T-cell (primary cell): ENCODE data around the gene SH3RF3. TPM values are rescaled to one million over a fixed set of nuclear protein-coding genes. Genes with fewer than 3 reads are reported as not detected.
"Not testable (repeated sequence)": the region's sequence is repeated elsewhere in the genome, so short reads cannot be mapped to it uniquely, and the experiment has no call there.

ENCODE experiments used
- ATAC-seq, 4 experiments: fragments of 200-7000 bp in 3 of 4; fragments of 150-1000 bp in 1 of 4; cut with Tn5 transposase; replicated peaks in 1 of 4; 1 replicate in 3 of 4; 2 replicates in 1 of 4; pipeline ENCODE4 v1.10.0; 2021; ENCODE audit warnings: moderate library complexity in 3 of 4, mild to moderate bottlenecking in 2 of 4, moderate number of reproducible peaks in 1 of 4
- CTCF ChIA-PET, 2 donors: fragments of 300-600 bp; sonication (Branson Sonifier 250); formaldehyde crosslinking; loops; one replicate each; lab custom pipeline; 2022; ENCODE audit warnings: antibody characterized with exemption in 2 of 2; lab: Charles Lee
- POLR2A ChIA-PET, 2 donors: fragments of 300-600 bp; sonication (Branson Sonifier 250); formaldehyde crosslinking; loops; one replicate each; lab custom pipeline; 2022; ENCODE audit warnings: antibody characterized with exemption in 2 of 2; lab: Charles Lee
- DNase-seq, 35 experiments: peaks; one replicate each; pipeline versions ENCODE4 v3.0.0 to v3.0.0-alpha.2; 2013 to 2023
- H3K27ac ChIP-seq: one replicate; pipeline ENCODE4 v1.5.1; 2013; ENCODE audit warnings: low read length
- H3K27me3 ChIP-seq, 2 experiments: replicated peaks in 1 of 2; 1 replicate in 1 of 2; 2 replicates in 1 of 2; pipeline versions ENCODE4 v1.6.1 to v1.7.0; 2013; ENCODE audit warnings: low read length in 1 of 2, mixed read lengths in 1 of 2; ENCODE audit not compliant: control insufficient read depth in 2 of 2, insufficient read depth in 2 of 2; ENCODE audit errors: extremely low read depth in 1 of 2
- H3K36me3 ChIP-seq, 2 donors: 1 replicate in 1 of 2; 2 replicates in 1 of 2; pipeline versions ENCODE4 v1.6.1 to v1.7.0; 2013; ENCODE audit warnings: low read length in 1 of 2; ENCODE audit not compliant: control insufficient read depth in 2 of 2, insufficient read depth in 1 of 2; ENCODE audit errors: extremely low read depth in 1 of 2
- H3K4me1 ChIP-seq, 2 experiments: 1 replicate in 1 of 2; 2 replicates in 1 of 2; pipeline versions ENCODE4 v1.6.1 to v1.7.0; 2013; ENCODE audit warnings: low read length in 2 of 2, mixed read lengths in 1 of 2; ENCODE audit not compliant: insufficient read depth in 2 of 2, control insufficient read depth in 1 of 2; ENCODE audit errors: extremely low read depth in 1 of 2
- H3K4me3 ChIP-seq, 2 donors: 1 replicate in 1 of 2; 2 replicates in 1 of 2; pipeline versions ENCODE4 v1.5.1 to v1.7.0; 2013; ENCODE audit warnings: mild to moderate bottlenecking in 2 of 2, low read length in 1 of 2, moderate library complexity in 1 of 2; ENCODE audit not compliant: control insufficient read depth in 1 of 2; ENCODE audit errors: extremely low read depth in 1 of 2
- H3K9me3 ChIP-seq: 2 replicates; pipeline ENCODE4 v1.7.0; 2013
- H3K27ac Mint-ChIP-seq, 2 donors: one replicate each; pipeline ENCODE4 v1.8.0; 2020 to 2021; ENCODE audit warnings: mild to moderate bottlenecking in 2 of 2, mixed read lengths in 2 of 2
- H3K27me3 Mint-ChIP-seq, 2 donors: one replicate each; pipeline ENCODE4 v1.8.0; 2021 to 2022; ENCODE audit warnings: mixed read lengths in 2 of 2
- H3K36me3 Mint-ChIP-seq: one replicate; pipeline ENCODE4 v1.8.0; 2021; ENCODE audit warnings: mixed read lengths
- H3K4me1 Mint-ChIP-seq, 3 donors: one replicate each; pipeline ENCODE4 v1.8.0; 2020 to 2022; ENCODE audit warnings: mixed read lengths in 3 of 3, mild to moderate bottlenecking in 1 of 3
- H3K4me3 Mint-ChIP-seq, 3 donors: one replicate each; pipeline ENCODE4 v1.8.0; 2020 to 2022; ENCODE audit warnings: mild to moderate bottlenecking in 3 of 3, mixed read lengths in 3 of 3, moderate library complexity in 3 of 3
- H3K9me3 Mint-ChIP-seq, 3 donors: one replicate each; pipeline ENCODE4 v1.8.0; 2020 to 2022; ENCODE audit warnings: mixed read lengths in 3 of 3
- WGBS: methylation state at CpG from one replicate; pipeline ENCODE4 v1.1.5; 2013; ENCODE audit warnings: missing lambda C conversion rate; ENCODE audit not compliant: insufficient coverage; 5-methylcytosine and 5-hydroxymethylcytosine counted together
- total RNA-seq, 35 experiments: library from RNA in 6 of 35; stranded (reverse) in 6 of 35; fragments of 120-200 nt in 1 of 35; gene quantifications; one replicate each; pipeline versions ENCODE4 v1.2.1 to v1.2.4 and lab custom pipeline; 2013 to 2026

SH3RF3 gene
- total RNA-seq, 5 donors from 2014 or later (not counting 1 experiment from before 2014, with no cell fraction given) = 1.8 to 4.6 (median 3.6) TPM

- DNase-seq = no peak
- H3K4me3 Mint-ChIP-seq = no peak overlapping the region
- no peaks in the 10 kb centered on the region for H3K9me3 Mint-ChIP-seq
- no peak for ATAC-seq
- no peak overlapping the region for H3K27ac ChIP-seq
- no peak overlapping the region for H3K27ac Mint-ChIP-seq
- no peaks in the 10 kb centered on the region for H3K9me3 ChIP-seq
- H3K4me3 ChIP-seq = no peak overlapping the region
- WGBS = no CpG with 5 or more reads among the region's 2 CpGs
- H3K36me3 ChIP-seq = no peaks in the 10 kb centered on the region
- H3K36me3 Mint-ChIP-seq = no peaks in the 10 kb centered on the region
- CTCF ChIA-PET = no interaction called here
- POLR2A ChIA-PET = no interaction called here
- H3K27me3 ChIP-seq = no peaks in the 10 kb centered on the region
- H3K27me3 Mint-ChIP-seq = no peaks in the 10 kb centered on the region
- no peaks in the 10 kb centered on the region for H3K4me1 ChIP-seq
- H3K4me1 Mint-ChIP-seq = no peaks in the 10 kb centered on the region
Measured at GRCh38 chr2:109109342-109109741, 19.7 kb upstream of the SH3RF3 start.

GRCh38 chr2:109110170-109110569 lies 18.8 kb upstream of the SH3RF3 start:
- no peaks in the 10 kb centered on the region for H3K4me1 Mint-ChIP-seq
- H3K9me3 ChIP-seq = no peaks in the 10 kb centered on the region
- H3K27me3 ChIP-seq = no peaks in the 10 kb centered on the region
- DNase-seq (no peak), ATAC-seq (no peak)
- no peak overlapping the region for H3K27ac ChIP-seq
- H3K27ac Mint-ChIP-seq = no peak overlapping the region
- H3K4me3 ChIP-seq = no peak overlapping the region
- H3K4me3 Mint-ChIP-seq = no peak overlapping the region
- ChIA-PET CTCF (no interaction called here), POLR2A (no interaction called here)
- WGBS = 95% methylated on average over 3 of the region's 7 CpGs
- H3K9me3 Mint-ChIP-seq = no peaks in the 10 kb centered on the region
- H3K27me3 Mint-ChIP-seq = no peaks in the 10 kb centered on the region
- no peaks in the 10 kb centered on the region for H3K36me3 ChIP-seq
- H3K4me1 ChIP-seq = no peaks in the 10 kb centered on the region
- H3K36me3 Mint-ChIP-seq = no peaks in the 10 kb centered on the region

- H3K27ac ChIP-seq, H3K9me3 ChIP-seq, H3K4me3 ChIP-seq, ATAC-seq, H3K36me3 Mint-ChIP-seq, H3K9me3 Mint-ChIP-seq, POLR2A ChIA-PET, CTCF ChIA-PET, H3K36me3 ChIP-seq, H3K27ac Mint-ChIP-seq, H3K4me1 ChIP-seq: not testable (repeated sequence)
- peak in 4 of 35 experiments; percentile 14 to 32 (median 22) for DNase-seq
- peaks cover 0 to 15% of the 10 kb centered on the region in 2 experiments for H3K27me3 ChIP-seq
- Mint-ChIP-seq H3K27me3 (peaks cover 0 to 18% of the 10 kb centered on the region in 2 donors), H3K4me1 (peaks cover 9 to 15% (median 13%) of the 10 kb centered on the region in 3 donors), H3K4me3 (peak overlapping the region in 1 of 3 donors; percentile 50)
- 86% methylated on average over 2 of the region's 9 CpGs for WGBS
Measured at GRCh38 chr2:109117181-109117580, 11.8 kb upstream of the SH3RF3 start.

- peaks cover 0 to 19% of the 10 kb centered on the region in 2 experiments for H3K27me3 ChIP-seq
- no peaks in the 10 kb centered on the region for H3K36me3 Mint-ChIP-seq
- POLR2A ChIA-PET = no interaction called here
- H3K27ac Mint-ChIP-seq = peak overlapping the region in 1 of 2 donors; percentile 69
- peaks cover 0 to 19% of the 10 kb centered on the region in 2 donors for H3K27me3 Mint-ChIP-seq
- peaks cover 0 to 8% of the 10 kb centered on the region in 2 experiments for H3K4me1 ChIP-seq
- WGBS = 92% methylated on average over 2 of the region's 4 CpGs
- H3K9me3 ChIP-seq = no peaks in the 10 kb centered on the region
- CTCF ChIA-PET = no interaction called here
- DNase-seq (no peak), ATAC-seq (no peak)
- H3K4me3 Mint-ChIP-seq = peak overlapping the region in 1 of 3 donors; percentile 50
- H3K9me3 Mint-ChIP-seq = no peaks in the 10 kb centered on the region
- no peak overlapping the region for H3K4me3 ChIP-seq
- peaks cover 9 to 15% (median 13%) of the 10 kb centered on the region in 3 donors for H3K4me1 Mint-ChIP-seq
- H3K36me3 ChIP-seq = no peaks in the 10 kb centered on the region
- no peak overlapping the region for H3K27ac ChIP-seq
Measured at GRCh38 chr2:109117780-109118179, 11.2 kb upstream of the SH3RF3 start.

- Mint-ChIP-seq H3K27me3 (peaks cover 0 to 21% of the 10 kb centered on the region in 2 donors), H3K9me3 (no peaks in the 10 kb centered on the region), H3K4me1 (peaks cover 9 to 15% (median 13%) of the 10 kb centered on the region in 3 donors), H3K4me3 (no peak overlapping the region), H3K27ac (no peak overlapping the region), H3K36me3 (no peaks in the 10 kb centered on the region)
- Histone ChIP-seq H3K36me3 (no peaks in the 10 kb centered on the region), H3K9me3 (no peaks in the 10 kb centered on the region), H3K27me3 (peaks cover 0 to 19% of the 10 kb centered on the region in 2 experiments), H3K4me3 (no peak overlapping the region), H3K4me1 (peaks cover 0 to 8% of the 10 kb centered on the region in 2 experiments), H3K27ac (no peak overlapping the region)
- DNase-seq (no peak), ATAC-seq (no peak)
- ChIA-PET POLR2A (no interaction called here), CTCF (no interaction called here)
- 92% methylated on average over 9 of the region's 9 CpGs for WGBS
Measured at GRCh38 chr2:109118321-109118720, 10.7 kb upstream of the SH3RF3 start.

GRCh38 chr2:109120166-109120565 lies 8.8 kb upstream of the SH3RF3 start:
- no peaks in the 10 kb centered on the region for H3K36me3 ChIP-seq
- 87% methylated on average over 3 of the region's 3 CpGs for WGBS
- Mint-ChIP-seq H3K9me3 (no peaks in the 10 kb centered on the region), H3K27ac (no peak overlapping the region), H3K4me3 (no peak overlapping the region), H3K27me3 (peaks cover 0 to 30% of the 10 kb centered on the region in 2 donors), H3K36me3 (no peaks in the 10 kb centered on the region), H3K4me1 (peaks cover 9 to 18% (median 15%) of the 10 kb centered on the region in 3 donors)
- no peaks in the 10 kb centered on the region for H3K9me3 ChIP-seq
- DNase-seq (no peak), ATAC-seq (no peak)
- H3K4me1 ChIP-seq = peaks cover 0 to 8% of the 10 kb centered on the region in 2 experiments
- ChIA-PET POLR2A (no interaction called here), CTCF (interaction anchor here in 1 of 2 donors (0.7 kb wide), 1 partner anchor 258 kb away, joined by 3 read pairs; no protein-coding TSS in a partner anchor)
- peaks cover 0 to 23% of the 10 kb centered on the region in 2 experiments for H3K27me3 ChIP-seq
- H3K27ac ChIP-seq = no peak overlapping the region
- H3K4me3 ChIP-seq = no peak overlapping the region
